SK-N-SH (cell line): ENCODE data around the gene SEC62. TPM values are rescaled to one million over a fixed set of nuclear protein-coding genes. Genes with fewer than 3 reads are reported as not detected.

Source experiments
- CTCF ChIA-PET: fragments of 300-600, 350-600 bp; formaldehyde crosslinking; extraction: SDS; loops from one replicate; lab custom pipeline; 2021; lab: Yijun Ruan, JAX
- POLR2A ChIA-PET: fragments of 350-600 bp; sonication (Branson Sonifier 250); formaldehyde crosslinking; extraction: SDS; loops from one replicate; lab custom pipeline; 2020; ENCODE audit warnings: antibody characterized with exemption, inconsistent platforms; lab: Yijun Ruan, JAX
- DNase-seq: peaks from one replicate; pipeline ENCODE4 v3.0.0; 2012
- H2AFZ ChIP-seq: fragments of 200-600 bp; sonication (generic); 2 replicates; pipeline ENCODE4 v1.8.1; 2016; ENCODE audit warnings: antibody characterized with exemption, mild to moderate bottlenecking, low read depth
- H3F3A ChIP-seq: fragments of 200-600 bp; sonication (generic); replicated peaks from 2 replicates; pipeline ENCODE3; 2016; ENCODE audit warnings: antibody characterized with exemption, mild to moderate bottlenecking; ENCODE audit not compliant: insufficient read depth
- H3K27ac ChIP-seq, 2 experiments: fragments of 200-500 bp in 1 of 2; fragments of 200-600 bp in 1 of 2; sonication (Bioruptor generic) in 1 of 2; sonication (generic), shearing (Covaris generic) in 1 of 2; 2 replicates each; pipeline versions ENCODE4 v1.5.1 to v1.6.1; 2014 to 2016; ENCODE audit warnings: low read depth in 2 of 2, inconsistent platforms in 1 of 2, low read length in 1 of 2, mild to moderate bottlenecking in 1 of 2, mixed read lengths in 1 of 2
- H3K27me3 ChIP-seq: fragments of 200-600 bp; sonication (generic), shearing (Covaris generic); 2 replicates; pipeline ENCODE4 v1.6.1; 2016; ENCODE audit warnings: mixed run types; ENCODE audit not compliant: insufficient read depth
- H3K36me3 ChIP-seq, 2 experiments: fragments of 200-500 bp in 1 of 2; fragments of 200-600 bp in 1 of 2; sonication (Bioruptor generic) in 1 of 2; sonication (generic) in 1 of 2; replicated peaks in 1 of 2; 2 replicates each; pipeline versions ENCODE3 to v1.5.1; 2014 to 2016; ENCODE audit warnings: low read length in 1 of 2, mild to moderate bottlenecking in 1 of 2; ENCODE audit not compliant: insufficient read depth in 2 of 2, control insufficient read depth in 1 of 2
- H3K4me1 ChIP-seq, 2 experiments: fragments of 200-500 bp in 1 of 2; fragments of 200-600 bp in 1 of 2; sonication (Bioruptor generic) in 1 of 2; sonication (generic), shearing (Covaris generic) in 1 of 2; 2 replicates each; pipeline versions ENCODE4 v1.5.1 to v1.6.1; 2014 to 2016; ENCODE audit warnings: low read depth in 1 of 2, low read length in 1 of 2, mixed run types in 1 of 2; ENCODE audit not compliant: insufficient read depth in 2 of 2, control insufficient read depth in 1 of 2
- H3K4me2 ChIP-seq: fragments of 200-600 bp; sonication (generic), shearing (Covaris generic); 2 replicates; pipeline ENCODE4 v1.6.1; 2017; ENCODE audit warnings: mixed run types
- H3K4me3 ChIP-seq, 2 experiments: fragments of 200-500 bp in 1 of 2; fragments of 200-600 bp in 1 of 2; sonication (Bioruptor generic) in 1 of 2; sonication (generic), shearing (Covaris generic) in 1 of 2; 2 replicates each; pipeline versions ENCODE4 v1.5.1 to v1.8.1; 2014 to 2016; ENCODE audit warnings: low read depth in 2 of 2, inconsistent platforms in 1 of 2, low read length in 1 of 2, mild to moderate bottlenecking in 1 of 2, mixed read lengths in 1 of 2, moderate library complexity in 1 of 2
- H3K79me2 ChIP-seq: fragments of 200-600 bp; sonication (generic); 2 replicates; pipeline ENCODE4 v1.8.1; 2017; ENCODE audit warnings: mild to moderate bottlenecking; ENCODE audit not compliant: insufficient read depth
- H3K9ac ChIP-seq: fragments of 200-600 bp; sonication (generic); 2 replicates; pipeline ENCODE4 v1.6.1; 2017; ENCODE audit warnings: mixed run types
- H3K9me2 ChIP-seq: fragments of 200-600 bp; sonication (generic); 2 replicates; pipeline ENCODE4 v1.6.1; 2017; ENCODE audit warnings: mixed run types
- H3K9me3 ChIP-seq: fragments of 200-600 bp; sonication (generic); 2 replicates; pipeline ENCODE4 v1.6.1; 2017; ENCODE audit warnings: mixed run types, mild to moderate bottlenecking, moderate library complexity
- H4K20me1 ChIP-seq: fragments of 200-600 bp; sonication (generic); 2 replicates; pipeline ENCODE4 v1.6.1; 2017; ENCODE audit warnings: mild to moderate bottlenecking, mixed run types; ENCODE audit not compliant: insufficient read depth
- CHD2 ChIP-seq: fragments of 150-350 bp; IDR thresholded peaks from 2 replicates; pipeline ENCODE4 v1.6.1; 2018; ENCODE audit warnings: low read length; ENCODE audit not compliant: partially characterized antibody
- CTCF ChIP-seq: fragments of 200-600 bp; sonication (generic); IDR thresholded peaks from 2 replicates; pipeline ENCODE4 v1.6.1; 2017; ENCODE audit warnings: antibody characterized with exemption, mild to moderate bottlenecking, moderate library complexity
- ELF1 ChIP-seq: IDR thresholded peaks from 2 replicates; pipeline ENCODE4 v1.4.0; 2012
- EZH2phosphoT487 ChIP-seq: fragments of 200-600 bp; sonication (generic); IDR thresholded peaks from 2 replicates; pipeline ENCODE4 v1.6.1; 2017; ENCODE audit warnings: low read depth, mixed run types, mild to moderate bottlenecking, antibody characterized with exemption, moderate library complexity, borderline replicate concordance
- FOSL2 ChIP-seq: IDR thresholded peaks from 2 replicates; pipeline ENCODE4 v1.4.0; 2012; ENCODE audit warnings: low read depth, mild to moderate bottlenecking, moderate library complexity, borderline replicate concordance
- GABPA ChIP-seq: IDR thresholded peaks from 2 replicates; pipeline ENCODE4 v1.4.0; 2012; ENCODE audit warnings: low read depth, mild to moderate bottlenecking
- GATA2 ChIP-seq: sonication (generic); formaldehyde crosslinking; IDR thresholded peaks from 2 replicates; pipeline ENCODE4 v1.5.0; 2020; ENCODE audit warnings: mild to moderate bottlenecking, missing genetic modification reagents
- MEF2A ChIP-seq: IDR thresholded peaks from 2 replicates; pipeline ENCODE4 v1.4.0; 2012; ENCODE audit warnings: low read depth, borderline replicate concordance
- RXRA ChIP-seq: IDR thresholded peaks from 2 replicates; pipeline ENCODE4 v1.4.0; 2012; ENCODE audit warnings: low read depth, mild to moderate bottlenecking, borderline replicate concordance
- SIN3A ChIP-seq: IDR thresholded peaks from 2 replicates; pipeline ENCODE4 v1.6.1; 2012; ENCODE audit warnings: low read depth, mild to moderate bottlenecking, low read length, moderate library complexity, borderline replicate concordance
- TAF1 ChIP-seq: IDR thresholded peaks from 2 replicates; pipeline ENCODE4 v1.6.1; 2012; ENCODE audit warnings: low read depth, mild to moderate bottlenecking, low read length, moderate library complexity, borderline replicate concordance
- YY1 ChIP-seq: IDR thresholded peaks from 2 replicates; pipeline ENCODE4 v1.4.0; 2012; ENCODE audit warnings: low read depth, mild to moderate bottlenecking
- ZBTB33 ChIP-seq: IDR thresholded peaks from 2 replicates; pipeline ENCODE4 v1.4.0; 2012; ENCODE audit warnings: low read depth, borderline replicate concordance
- WGBS: methylation state at CpG from one replicate; pipeline ENCODE4 v1.1.6; 2017; ENCODE audit warnings: low lambda C conversion rate; 5-methylcytosine and 5-hydroxymethylcytosine counted together
- polyA plus RNA-seq, 3 experiments: library from polyadenylated mRNA; depleted of rRNA; stranded (reverse); fragments of >200 nt; gene quantifications; 2 replicates each; pipeline ENCODE4 v1.2.3, GENCODE V29; 2012
- TF ChIP-seq, protein P1 (sequence below): IDR thresholded peaks from 2 replicates; pipeline ENCODE4 v1.4.0; 2012; ENCODE audit warnings: low read depth, borderline replicate concordance
- TF ChIP-seq, protein P2 (sequence below): fragments of 150-350 bp; IDR thresholded peaks from 2 replicates; pipeline ENCODE4 v1.6.1; 2017; ENCODE audit warnings: antibody characterized with exemption, low read length, low read depth, borderline replicate concordance
- TF ChIP-seq, protein P3 (sequence below): IDR thresholded peaks from 2 replicates; pipeline ENCODE4 v1.6.1; 2012; ENCODE audit warnings: mild to moderate bottlenecking, low read depth, low read length, moderate library complexity

Gene SEC62
- polyA plus RNA-seq, 1 of the 3 experiments (the other 2 are of a cell fraction), result 15.0 TPM

GRCh38 chr3:170002879-170003278, 36.3 kb downstream of the SEC62 start:
- Histone ChIP-seq H3K9me2 (no peaks in the 10 kb centered on the region), H3K4me3 (no peak overlapping the region), H3K27me3 (no peaks in the 10 kb centered on the region), H3F3A (no peaks in the 10 kb centered on the region), H3K9ac (no peak overlapping the region), H3K4me1 (peaks cover 0 to 3% of the 10 kb centered on the region in 2 experiments; a peak in 1 of 4 replicates), H3K36me3 (peaks cover 0 to 1% of the 10 kb centered on the region in 2 experiments), H4K20me1 (no peaks in the 10 kb centered on the region), H3K79me2 (no peaks in the 10 kb centered on the region), H3K9me3 (no peaks in the 10 kb centered on the region)
- CTCF ChIA-PET, result no interaction called here
- DNase-seq, result no peak
- TF ChIP-seq GABPA (no peak), MEF2A (no peak), CHD2 (no peak), FOSL2 (no peak), EZH2phosphoT487 (no peak), ZBTB33 (no peak), ELF1 (no peak), TAF1 (no peak), GATA2 (CRISPR knock-in tag) (no peak), RXRA (no peak), SIN3A (no peak), YY1 (no peak), CTCF (no peak)
- TF ChIP-seq, protein P1, sequence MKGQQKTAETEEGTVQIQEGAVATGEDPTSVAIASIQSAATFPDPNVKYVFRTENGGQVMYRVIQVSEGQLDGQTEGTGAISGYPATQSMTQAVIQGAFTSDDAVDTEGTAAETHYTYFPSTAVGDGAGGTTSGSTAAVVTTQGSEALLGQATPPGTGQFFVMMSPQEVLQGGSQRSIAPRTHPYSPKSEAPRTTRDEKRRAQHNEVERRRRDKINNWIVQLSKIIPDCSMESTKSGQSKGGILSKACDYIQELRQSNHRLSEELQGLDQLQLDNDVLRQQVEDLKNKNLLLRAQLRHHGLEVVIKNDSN, result no peak
- TF ChIP-seq, protein P2, sequence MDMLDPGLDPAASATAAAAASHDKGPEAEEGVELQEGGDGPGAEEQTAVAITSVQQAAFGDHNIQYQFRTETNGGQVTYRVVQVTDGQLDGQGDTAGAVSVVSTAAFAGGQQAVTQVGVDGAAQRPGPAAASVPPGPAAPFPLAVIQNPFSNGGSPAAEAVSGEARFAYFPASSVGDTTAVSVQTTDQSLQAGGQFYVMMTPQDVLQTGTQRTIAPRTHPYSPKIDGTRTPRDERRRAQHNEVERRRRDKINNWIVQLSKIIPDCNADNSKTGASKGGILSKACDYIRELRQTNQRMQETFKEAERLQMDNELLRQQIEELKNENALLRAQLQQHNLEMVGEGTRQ, result no peak
- TF ChIP-seq, protein P3, sequence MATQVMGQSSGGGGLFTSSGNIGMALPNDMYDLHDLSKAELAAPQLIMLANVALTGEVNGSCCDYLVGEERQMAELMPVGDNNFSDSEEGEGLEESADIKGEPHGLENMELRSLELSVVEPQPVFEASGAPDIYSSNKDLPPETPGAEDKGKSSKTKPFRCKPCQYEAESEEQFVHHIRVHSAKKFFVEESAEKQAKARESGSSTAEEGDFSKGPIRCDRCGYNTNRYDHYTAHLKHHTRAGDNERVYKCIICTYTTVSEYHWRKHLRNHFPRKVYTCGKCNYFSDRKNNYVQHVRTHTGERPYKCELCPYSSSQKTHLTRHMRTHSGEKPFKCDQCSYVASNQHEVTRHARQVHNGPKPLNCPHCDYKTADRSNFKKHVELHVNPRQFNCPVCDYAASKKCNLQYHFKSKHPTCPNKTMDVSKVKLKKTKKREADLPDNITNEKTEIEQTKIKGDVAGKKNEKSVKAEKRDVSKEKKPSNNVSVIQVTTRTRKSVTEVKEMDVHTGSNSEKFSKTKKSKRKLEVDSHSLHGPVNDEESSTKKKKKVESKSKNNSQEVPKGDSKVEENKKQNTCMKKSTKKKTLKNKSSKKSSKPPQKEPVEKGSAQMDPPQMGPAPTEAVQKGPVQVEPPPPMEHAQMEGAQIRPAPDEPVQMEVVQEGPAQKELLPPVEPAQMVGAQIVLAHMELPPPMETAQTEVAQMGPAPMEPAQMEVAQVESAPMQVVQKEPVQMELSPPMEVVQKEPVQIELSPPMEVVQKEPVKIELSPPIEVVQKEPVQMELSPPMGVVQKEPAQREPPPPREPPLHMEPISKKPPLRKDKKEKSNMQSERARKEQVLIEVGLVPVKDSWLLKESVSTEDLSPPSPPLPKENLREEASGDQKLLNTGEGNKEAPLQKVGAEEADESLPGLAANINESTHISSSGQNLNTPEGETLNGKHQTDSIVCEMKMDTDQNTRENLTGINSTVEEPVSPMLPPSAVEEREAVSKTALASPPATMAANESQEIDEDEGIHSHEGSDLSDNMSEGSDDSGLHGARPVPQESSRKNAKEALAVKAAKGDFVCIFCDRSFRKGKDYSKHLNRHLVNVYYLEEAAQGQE, result no peak
- TF ChIP-seq, all 33 proteins: peak for 0
- H3K27ac ChIP-seq, result no peak overlapping the region
- WGBS, result 85% methylated on average over 1 of the region's 1 CpG
- POLR2A ChIA-PET, result no interaction called here
- H2AFZ ChIP-seq, result no peak overlapping the region
- H3K4me2 ChIP-seq, result no peak overlapping the region
